Lower lobe of right lung (tissue), 2 donors: ENCODE results near the gene C1orf141. TPM values are rescaled to one million over a fixed set of nuclear protein-coding genes. Genes with fewer than 3 reads are reported as not detected.

Source experiments
- ATAC-seq, 2 donors: fragments of 200-7000 bp; cut with Tn5 transposase; one replicate each; pipeline ENCODE4 v1.9.1; 2020 to 2022; ENCODE audit warnings: mild to moderate bottlenecking in 2 of 2, moderate library complexity in 2 of 2
- DNase-seq: peaks from one replicate; pipeline ENCODE4 v3.0.0-alpha.2; 2020
- H3K27ac ChIP-seq: fragments of 200-600 bp; one replicate; pipeline ENCODE4 v1.8.0; 2022
- H3K27me3 ChIP-seq: fragments of 200-600 bp; one replicate; pipeline ENCODE4 v1.8.0; 2022; ENCODE audit warnings: low read depth
- H3K36me3 ChIP-seq: fragments of 200-600 bp; one replicate; pipeline ENCODE4 v1.8.0; 2022; ENCODE audit warnings: mild to moderate bottlenecking
- H3K4me1 ChIP-seq: fragments of 200-600 bp; one replicate; pipeline ENCODE4 v1.8.0; 2022
- H3K4me3 ChIP-seq: fragments of 200-600 bp; one replicate; pipeline ENCODE4 v1.8.0; 2022; ENCODE audit warnings: mild to moderate bottlenecking
- H3K9me3 ChIP-seq: fragments of 200-600 bp; one replicate; pipeline ENCODE4 v1.8.0; 2022
- intact Hi-C: fragments of 100-400 bp; cut with DNase I; formaldehyde crosslinking; loops from one replicate; pipeline ENCODE4 v1.11.0; 2022
- total RNA-seq: library from RNA; stranded (reverse); fragmentation: NEBNext Ultra II Directional; extraction: Animal tissue kit (Norgen Biotek cat#: 25700); gene quantifications from one replicate; pipeline ENCODE4 v1.2.1, GENCODE V29; 2021
- TF ChIP-seq, protein P1 (sequence below): fragments of 200-600 bp; IDR thresholded peaks from one replicate; pipeline ENCODE4 v1.8.0; 2022; ENCODE audit warnings: antibody characterized with exemption, mild to moderate bottlenecking
- donor health status: DM: no; HTN: yes; CAD: no; lungs with severe emphysema.

Gene C1orf141
- total RNA-seq, 1 donor from 2014 or later = 2.2 TPM

- TF ChIP-seq, protein P1, sequence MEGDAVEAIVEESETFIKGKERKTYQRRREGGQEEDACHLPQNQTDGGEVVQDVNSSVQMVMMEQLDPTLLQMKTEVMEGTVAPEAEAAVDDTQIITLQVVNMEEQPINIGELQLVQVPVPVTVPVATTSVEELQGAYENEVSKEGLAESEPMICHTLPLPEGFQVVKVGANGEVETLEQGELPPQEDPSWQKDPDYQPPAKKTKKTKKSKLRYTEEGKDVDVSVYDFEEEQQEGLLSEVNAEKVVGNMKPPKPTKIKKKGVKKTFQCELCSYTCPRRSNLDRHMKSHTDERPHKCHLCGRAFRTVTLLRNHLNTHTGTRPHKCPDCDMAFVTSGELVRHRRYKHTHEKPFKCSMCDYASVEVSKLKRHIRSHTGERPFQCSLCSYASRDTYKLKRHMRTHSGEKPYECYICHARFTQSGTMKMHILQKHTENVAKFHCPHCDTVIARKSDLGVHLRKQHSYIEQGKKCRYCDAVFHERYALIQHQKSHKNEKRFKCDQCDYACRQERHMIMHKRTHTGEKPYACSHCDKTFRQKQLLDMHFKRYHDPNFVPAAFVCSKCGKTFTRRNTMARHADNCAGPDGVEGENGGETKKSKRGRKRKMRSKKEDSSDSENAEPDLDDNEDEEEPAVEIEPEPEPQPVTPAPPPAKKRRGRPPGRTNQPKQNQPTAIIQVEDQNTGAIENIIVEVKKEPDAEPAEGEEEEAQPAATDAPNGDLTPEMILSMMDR = no peak
- no peaks in the 10 kb centered on the region for H3K27me3 ChIP-seq
- H3K27ac ChIP-seq = no peak overlapping the region
- H3K4me3 ChIP-seq = no peak overlapping the region
- H3K4me1 ChIP-seq = no peaks in the 10 kb centered on the region
- intact Hi-C loops = no loop called here
- H3K36me3 ChIP-seq = no peaks in the 10 kb centered on the region
- DNase-seq = no peak
- no peaks in the 10 kb centered on the region for H3K9me3 ChIP-seq
- no peak for ATAC-seq
Observed at GRCh38 chr1:67171574-67171955, 36.8 kb upstream of the C1orf141 start.

GRCh38 chr1:67170751-67171573, 36.2 kb upstream of the C1orf141 start:
- no peak overlapping the region for H3K27ac ChIP-seq
- no peak for DNase-seq
- no peaks in the 10 kb centered on the region for H3K36me3 ChIP-seq
- H3K4me3 ChIP-seq = no peak overlapping the region
- no peaks in the 10 kb centered on the region for H3K9me3 ChIP-seq
- TF ChIP-seq, protein P1 = no peak
- intact Hi-C loops = no loop called here
- H3K4me1 ChIP-seq = no peaks in the 10 kb centered on the region
- no peak for ATAC-seq
- H3K27me3 ChIP-seq = no peaks in the 10 kb centered on the region

- ATAC-seq (no peak), DNase-seq (no peak)
- intact Hi-C loops = no loop called here
- Histone ChIP-seq H3K27me3 (no peaks in the 10 kb centered on the region), H3K4me3 (no peak overlapping the region), H3K9me3 (no peaks in the 10 kb centered on the region), H3K4me1 (no peaks in the 10 kb centered on the region), H3K36me3 (no peaks in the 10 kb centered on the region), H3K27ac (no peak overlapping the region)
- TF ChIP-seq, protein P1 = no peak
Observed at GRCh38 chr1:67169932-67170331, 35.2 kb upstream of the C1orf141 start.

GRCh38 chr1:67169496-67169895, 34.7 kb upstream of the C1orf141 start:
- DNase-seq (no peak), ATAC-seq (peak in 1 of 2 donors; percentile 39)
- TF ChIP-seq, protein P1 = no peak
- intact Hi-C loops = no loop called here
- Histone ChIP-seq H3K4me3 (no peak overlapping the region), H3K9me3 (no peaks in the 10 kb centered on the region), H3K36me3 (no peaks in the 10 kb centered on the region), H3K27ac (no peak overlapping the region), H3K27me3 (no peaks in the 10 kb centered on the region), H3K4me1 (no peaks in the 10 kb centered on the region)

GRCh38 chr1:67166196-67166595, 31.4 kb upstream of the C1orf141 start, which contains the start of gene IL23R:
IL23R (plus strand) TSS chr1:67166454; CDS start chr1:67168121, 1,667 bp downstream.
- ATAC-seq = peak in 1 of 2 donors; percentile 28
- no peaks in the 10 kb centered on the region for H3K9me3 ChIP-seq
- no peak within 1 kb of the TSS for H3K27ac ChIP-seq
- H3K4me1 ChIP-seq = no peaks in the 10 kb centered on the region
- intact Hi-C loops = no loop called here
- H3K27me3 ChIP-seq = no peaks in the 10 kb centered on the region
- TF ChIP-seq, protein P1 = no peak
- no peak for DNase-seq
- H3K36me3 ChIP-seq = no peaks in the 10 kb centered on the region
- no peak within 1 kb of the TSS for H3K4me3 ChIP-seq
